HG03378 (cell line): Measurements from ENCODE around the gene RAMACL.
"Not testable (repeated sequence)": the region's sequence is repeated elsewhere in the genome, so short reads cannot be mapped to it uniquely, and the experiment has no call there.

Source experiments
- ATAC-seq: cut with Tn5 transposase; IDR thresholded peaks from one replicate; pipeline ENCODE4 v1.9.1; 2021; ENCODE audit warnings: mild to moderate bottlenecking, moderate library complexity; ENCODE audit not compliant: unreplicated experiment

The RAMACL gene

GRCh38 chr6:166597711-166598440 lies 11.4 kb upstream of the RAMACL start:
- ATAC-seq: no peak

DNA sequence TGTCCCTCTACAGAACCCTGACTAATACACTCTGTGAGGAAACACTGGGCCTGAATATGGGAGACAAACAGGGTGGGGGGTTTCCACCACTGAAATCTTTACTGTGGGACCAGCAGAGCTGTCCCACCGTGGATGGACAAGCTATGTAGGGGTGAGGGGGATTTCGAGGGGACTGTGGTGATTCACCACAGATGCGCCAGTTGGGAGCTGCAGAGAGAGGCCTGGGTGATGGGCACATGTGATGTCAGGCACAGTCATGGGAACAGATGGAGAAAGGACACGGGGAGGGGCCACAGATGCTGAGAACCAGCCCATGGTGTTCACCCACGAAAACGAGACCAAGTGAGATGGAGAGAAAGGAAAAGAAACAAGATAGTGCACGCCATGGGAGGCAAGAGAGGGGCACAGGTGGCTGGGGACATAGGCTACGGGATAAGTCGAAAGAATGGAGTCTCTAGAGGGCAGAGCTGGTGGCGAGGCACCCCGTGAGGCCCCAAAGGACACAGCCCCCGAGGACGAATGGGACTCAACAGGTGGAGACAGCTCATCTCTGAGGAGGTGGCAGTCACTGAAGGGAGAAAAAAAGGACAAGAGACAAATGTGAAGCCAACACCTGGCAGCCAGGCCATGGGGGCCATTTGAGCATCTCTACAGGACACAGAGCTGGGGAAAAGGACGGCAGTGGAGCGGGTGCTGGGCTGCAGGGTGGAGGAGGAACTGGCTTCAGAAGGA lies 10.5 kb upstream of the RAMACL start:
- no peak for ATAC-seq

GRCh38 chr6:166595949-166596348 lies 9.5 kb upstream of the RAMACL start:
- no peak for ATAC-seq

DNA sequence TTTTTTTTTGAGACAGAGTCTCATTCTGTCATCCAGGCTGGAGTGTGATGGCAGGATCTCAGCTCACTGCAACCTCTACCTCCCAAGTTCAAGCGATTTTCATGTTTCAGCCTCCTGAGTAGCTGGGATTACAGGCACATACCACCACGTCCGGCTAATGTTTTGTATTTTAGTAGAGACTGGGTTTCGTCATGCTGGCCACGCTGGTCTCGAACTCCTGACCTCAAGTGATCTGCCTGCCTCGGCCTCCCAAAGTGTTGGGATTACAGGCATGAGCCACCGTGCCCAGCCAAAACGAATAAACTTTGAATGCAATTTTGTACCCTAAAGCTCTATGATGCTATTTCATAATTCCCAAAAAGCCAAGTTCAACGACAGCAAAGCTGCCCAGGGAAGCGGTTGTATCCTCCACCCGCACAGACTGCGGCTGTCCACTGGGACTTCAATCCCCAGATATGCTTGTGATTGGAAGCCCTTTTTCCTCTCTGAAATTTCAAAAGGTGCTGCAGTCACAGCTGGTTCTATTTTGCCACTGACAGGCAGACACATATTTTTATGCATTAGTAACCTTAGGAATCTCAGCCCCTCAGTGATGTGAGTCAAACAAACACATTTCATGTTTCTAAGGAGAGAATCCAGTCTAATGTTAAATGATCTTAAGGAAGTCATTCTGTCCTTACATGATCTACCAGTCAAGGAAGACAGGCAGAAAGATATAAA lies 8.7 kb upstream of the RAMACL start:
- no peak for ATAC-seq

- ATAC-seq: no peak
These were observed 6.3 kb upstream of the RAMACL start for GRCh38 chr6:166592821-166593220.

DNA sequence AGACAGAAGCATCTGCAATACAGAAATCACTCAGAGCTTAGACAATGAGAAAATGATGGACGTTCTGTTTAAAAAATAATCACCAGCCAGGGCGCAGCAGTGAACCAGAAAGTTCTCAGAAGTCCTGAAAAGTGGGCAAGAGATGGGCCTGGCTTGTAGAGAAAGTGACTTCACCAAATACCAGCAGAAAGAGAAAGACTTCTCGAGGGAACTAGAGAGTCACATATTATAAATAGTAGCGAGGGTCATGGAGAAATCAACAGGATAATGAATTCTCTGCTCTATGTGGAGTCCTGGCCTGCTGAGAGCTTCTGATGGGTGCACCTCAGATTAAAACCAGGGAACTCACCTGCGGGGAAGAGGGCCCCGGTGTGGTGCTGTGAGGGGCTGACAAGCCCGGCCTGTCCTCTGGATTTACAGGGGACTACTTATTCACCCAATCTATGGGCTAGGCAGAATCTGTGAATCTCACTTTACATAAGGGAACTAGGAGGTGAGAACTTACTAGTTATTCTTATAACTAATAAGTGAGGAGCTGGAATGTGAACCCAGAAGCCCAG lies 5.6 kb upstream of the RAMACL start:
- ATAC-seq: no peak

- ATAC-seq: no peak
These were observed 4.5 kb upstream of the RAMACL start for GRCh38 chr6:166591026-166591425.

- no peak for ATAC-seq
These were observed 3.5 kb upstream of the RAMACL start for GRCh38 chr6:166589786-166590574.

- peak; percentile 31 for ATAC-seq
These were observed 2.9 kb upstream of the RAMACL start for GRCh38 chr6:166589337-166589731.

- ATAC-seq: peak; percentile 24
These were observed 2.3 kb upstream of the RAMACL start for GRCh38 chr6:166588691-166589336.

- ATAC-seq: peak; percentile 83
These were observed 1.3 kb upstream of the RAMACL start for GRCh38 chr6:166587631-166588413.

- ATAC-seq: no peak
These were observed 1.5 kb downstream of the RAMACL start for GRCh38 chr6:166584853-166585429.

GRCh38 chr6:166584155-166584554 lies 2.3 kb downstream of the RAMACL start:
- no peak for ATAC-seq

DNA sequence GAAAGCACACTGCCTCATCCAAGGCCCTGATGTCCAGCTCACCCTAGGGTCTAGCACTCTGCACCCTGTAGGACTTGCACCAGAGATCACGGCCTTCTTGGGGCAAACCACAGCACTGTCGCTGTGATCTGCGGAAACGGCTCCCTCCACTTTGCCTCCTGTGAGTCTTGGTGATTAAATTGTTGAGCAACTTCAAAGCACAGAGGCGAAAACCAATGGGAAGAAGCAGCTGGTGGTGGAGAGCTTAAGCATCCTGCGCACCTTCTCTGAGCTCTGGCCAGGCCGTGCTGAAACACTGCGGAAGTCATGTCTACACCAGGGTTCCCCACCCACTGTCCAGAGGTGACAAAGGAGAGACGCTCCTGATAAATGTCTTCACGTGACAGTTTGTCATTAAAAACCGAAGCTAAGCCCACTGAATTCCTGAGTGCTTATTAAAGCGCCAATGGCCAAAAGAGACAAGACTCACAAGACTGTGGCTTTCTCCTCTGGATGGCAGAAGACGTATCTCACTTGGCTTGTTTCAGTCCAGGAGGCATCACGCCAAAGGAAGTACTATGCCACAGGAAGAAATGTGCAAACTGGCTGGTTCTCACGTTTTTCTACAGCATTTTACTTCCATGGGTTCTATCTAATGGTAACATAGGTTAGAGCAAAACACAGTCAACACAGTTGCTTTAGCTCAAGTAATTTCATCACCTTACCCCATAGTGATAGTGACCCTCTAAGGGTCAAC lies 3.1 kb downstream of the RAMACL start:
- no peak for ATAC-seq

DNA sequence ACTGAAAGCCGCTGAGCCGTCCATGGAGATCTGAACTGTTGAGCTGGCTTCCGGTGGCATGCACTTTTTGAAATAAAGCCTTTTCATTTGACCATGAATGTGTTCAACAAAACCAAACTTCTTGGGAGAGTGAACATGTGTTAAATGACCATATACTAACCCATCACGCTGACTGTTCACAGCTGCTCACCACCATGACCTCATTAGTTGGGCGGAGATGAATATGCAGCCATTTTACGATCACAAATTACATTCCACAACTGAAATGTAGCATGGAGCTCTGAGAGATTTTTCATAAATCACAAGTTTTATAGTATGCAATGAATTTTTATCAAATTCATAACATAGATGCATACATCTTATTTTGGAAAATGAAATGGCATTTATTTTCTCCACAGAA lies 4.2 kb downstream of the RAMACL start:
- ATAC-seq: no peak

DNA sequence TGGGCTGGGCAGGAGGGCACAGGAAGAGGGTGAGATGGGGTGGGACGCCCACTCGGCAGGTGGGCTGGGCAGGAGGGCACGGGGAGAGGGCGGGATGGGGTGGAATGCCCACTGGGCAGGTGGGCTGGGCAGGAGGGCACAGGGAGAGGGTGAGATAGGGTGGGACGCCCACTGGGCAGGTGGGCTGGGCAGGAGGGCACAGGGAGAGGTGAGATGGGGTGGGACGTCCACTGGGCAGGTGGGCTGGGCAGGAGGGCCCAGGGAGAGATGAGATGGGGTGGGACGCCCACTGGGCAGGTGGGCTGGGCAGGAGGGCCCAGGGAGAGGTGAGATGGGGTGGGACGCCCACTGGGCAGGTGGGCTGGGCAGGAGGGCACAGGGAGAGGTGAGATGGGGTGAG lies 4.7 kb downstream of the RAMACL start:
- not testable (repeated sequence) for ATAC-seq

GRCh38 chr6:166581091-166581511 lies 5.4 kb downstream of the RAMACL start:
- no peak for ATAC-seq
